Endothelial cell of coronary artery (primary cell): ENCODE measurements around the gene FARP1. TPM values are rescaled to one million over a fixed set of nuclear protein-coding genes. Genes with fewer than 3 reads are reported as not detected.

Experiments
- total RNA-seq: library from RNA; depleted of rRNA; stranded (reverse); fragments of >200 nt; gene quantifications from 2 replicates; pipeline ENCODE4 v1.2.3, GENCODE V29; 2014

Gene FARP1
- 17.5 and 25.8 TPM in 2 replicates for total RNA-seq

GRCh38 chr13:98142380-98143156 lies at the start of gene FARP1:
TSS of gene FARP1 (plus strand) at chr13:98143094. CDS start at chr13:98213243, 70,149 bp downstream.

GRCh38 chr13:98176777-98177608 lies 34.1 kb downstream of the FARP1 start, which contains the start of gene RNF113B:
TSS of gene RNF113B (minus strand) at chr13:98177269. CDS start at chr13:98177236, 33 bp downstream.

Other genes with a start within 250 kb of the FARP1 start
- 148 and 176 TPM in 2 replicates for gene IPO5, start 189.4 kb upstream of the FARP1 start, total RNA-seq
- gene RNF113B, start 34.2 kb downstream of the FARP1 start, total RNA-seq = not detected in 2 replicates